HEK293T (cell line): ENCODE measurements around the gene RAE1.

ENCODE experiments used
- ARNT ChIP-seq: fragments of 450-650 bp; IDR thresholded peaks from 2 replicates; pipeline ENCODE4 v1.6.1; 2017; ENCODE audit warnings: mild to moderate bottlenecking
- CTBP1 ChIP-seq: fragments of 450-650 bp; IDR thresholded peaks from 2 replicates; pipeline ENCODE4 v1.6.1; 2016; ENCODE audit warnings: borderline replicate concordance
- ELF4 ChIP-seq: fragments of 450-650 bp; IDR thresholded peaks from 2 replicates; pipeline ENCODE4 v1.6.1; 2017; ENCODE audit warnings: antibody characterized with exemption
- HDGF ChIP-seq: fragments of 450-650 bp; IDR thresholded peaks from 2 replicates; pipeline ENCODE4 v1.6.1; 2017; ENCODE audit warnings: antibody characterized with exemption, borderline replicate concordance
- SP1 ChIP-seq: fragments of 450-650 bp; IDR thresholded peaks from 2 replicates; pipeline ENCODE4 v1.6.1; 2017
- SUZ12 ChIP-seq: fragments of 450-650 bp; IDR thresholded peaks from 2 replicates; pipeline ENCODE4 v1.6.1; 2016; ENCODE audit warnings: mild to moderate bottlenecking
- TARDBP ChIP-seq: fragments of 450-650 bp; IDR thresholded peaks from 2 replicates; pipeline ENCODE4 v1.6.1; 2016
- TF ChIP-seq, protein P1 (sequence below): fragments of 450-650 bp; IDR thresholded peaks from 2 replicates; pipeline ENCODE4 v1.6.1; 2016

DNA sequence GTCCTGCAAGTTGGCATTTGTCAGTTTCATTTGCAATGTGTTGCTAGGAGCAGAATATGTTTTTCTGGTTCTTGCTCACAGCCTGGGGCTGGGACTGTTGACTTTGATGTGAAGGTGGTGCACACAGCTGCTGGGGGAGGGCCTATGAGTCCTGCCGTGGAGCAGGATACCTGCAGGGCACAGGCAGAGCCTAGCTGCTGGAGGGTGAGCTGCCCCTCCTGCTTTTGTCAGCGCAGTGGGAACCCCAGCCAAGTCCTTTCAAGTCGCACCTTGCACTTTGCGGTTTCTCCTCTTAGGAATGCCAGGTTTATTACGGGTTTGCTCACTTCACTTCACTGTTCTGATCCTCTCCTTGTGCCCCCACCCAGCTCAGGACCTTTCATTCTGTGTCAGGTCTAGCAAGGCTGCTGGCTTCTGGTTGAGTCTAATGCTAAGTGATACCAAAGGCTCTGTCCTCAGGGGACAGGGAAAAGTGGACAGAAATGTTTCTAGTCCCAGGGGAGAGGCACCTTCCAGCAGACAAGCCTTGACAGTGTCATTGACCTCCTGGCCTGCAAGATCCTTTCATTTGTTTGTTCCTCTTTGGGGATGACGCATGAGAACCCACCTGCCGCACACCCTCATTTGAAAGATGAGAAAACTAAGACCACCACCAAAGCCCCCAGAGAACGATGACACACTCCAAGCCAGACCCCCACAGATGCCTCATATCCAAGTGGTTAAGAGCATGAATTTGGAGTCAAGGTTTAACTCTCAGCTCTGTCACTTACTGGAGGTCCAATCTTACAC is 24.2 kb upstream of the RAE1 start:
- no peak for TF ChIP-seq ELF4
- no peak for TF ChIP-seq TARDBP
- TF ChIP-seq CTBP1, result no peak
- no peak for TF ChIP-seq SUZ12
- TF ChIP-seq HDGF, result no peak
- no peak for TF ChIP-seq ARNT
- TF ChIP-seq, protein P1, sequence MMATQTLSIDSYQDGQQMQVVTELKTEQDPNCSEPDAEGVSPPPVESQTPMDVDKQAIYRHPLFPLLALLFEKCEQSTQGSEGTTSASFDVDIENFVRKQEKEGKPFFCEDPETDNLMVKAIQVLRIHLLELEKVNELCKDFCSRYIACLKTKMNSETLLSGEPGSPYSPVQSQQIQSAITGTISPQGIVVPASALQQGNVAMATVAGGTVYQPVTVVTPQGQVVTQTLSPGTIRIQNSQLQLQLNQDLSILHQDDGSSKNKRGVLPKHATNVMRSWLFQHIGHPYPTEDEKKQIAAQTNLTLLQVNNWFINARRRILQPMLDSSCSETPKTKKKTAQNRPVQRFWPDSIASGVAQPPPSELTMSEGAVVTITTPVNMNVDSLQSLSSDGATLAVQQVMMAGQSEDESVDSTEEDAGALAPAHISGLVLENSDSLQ, result no peak
- TF ChIP-seq SP1, result no peak
